NOMO-1 (cell line): Measurements from ENCODE around the gene CTSZ.
A peak's percentile ranks its signal among the peaks of the same experiment; 100 is the strongest.
"Not testable (repeated sequence)": the region's sequence is repeated elsewhere in the genome, so short reads cannot be mapped to it uniquely, and the experiment has no call there.

Experiments used
- DNase-seq, 2 experiments: peaks; one replicate each; lab custom pipeline; 2025; ENCODE audit not compliant: unreplicated experiment in 2 of 2; lab: John Stamatoyannopoulos, UW

CTSZ gene

DNA sequence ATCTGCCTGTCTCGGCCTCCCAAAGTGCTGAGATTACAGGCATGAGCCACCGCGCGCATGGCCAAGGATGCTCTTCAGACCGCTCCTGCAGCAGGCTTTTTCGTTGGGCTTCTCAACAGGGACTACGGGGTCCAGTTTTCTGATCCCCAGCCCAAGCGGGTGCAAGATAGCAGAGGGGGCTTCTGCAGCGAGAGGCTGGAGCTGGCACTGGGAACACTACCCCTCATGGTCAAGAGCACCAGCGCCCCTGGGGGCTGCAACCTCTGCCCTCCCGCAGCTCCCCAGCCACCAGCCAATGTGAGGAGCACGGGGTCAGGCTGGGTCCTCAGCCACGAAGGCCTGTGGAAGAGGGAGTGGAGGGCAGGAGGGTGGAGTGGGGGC is 6.0 kb downstream of the CTSZ start:
- no peak for DNase-seq

DNA sequence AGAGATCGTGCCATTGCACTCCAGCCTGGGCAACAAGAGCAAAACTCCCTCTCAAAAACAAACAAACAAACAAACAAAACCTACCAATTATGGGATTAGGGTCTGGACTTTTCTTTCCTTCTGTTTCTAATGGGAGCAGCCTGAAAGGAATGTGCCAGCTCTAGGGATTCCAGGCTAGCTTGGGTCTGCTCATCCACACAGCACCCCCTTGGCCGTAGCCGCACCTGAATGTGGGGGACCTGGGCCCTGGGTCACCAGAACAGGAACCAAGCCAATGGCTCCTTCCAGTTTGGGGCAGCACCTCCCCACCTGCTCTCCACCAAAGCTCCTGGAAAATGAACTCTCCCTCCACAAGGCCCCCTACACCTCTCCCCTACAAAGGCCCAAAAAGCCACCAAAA is 6.7 kb downstream of the CTSZ start:
- no peak for DNase-seq

GRCh38 chr20:58998656-58999055 is 8.4 kb downstream of the CTSZ start:
- DNase-seq: no peak

GRCh38 chr20:58997141-58997770 is 9.8 kb downstream of the CTSZ start:
- DNase-seq: no peak

GRCh38 chr20:58996226-58996611 is 10.8 kb downstream of the CTSZ start:
- DNase-seq: no peak

DNA sequence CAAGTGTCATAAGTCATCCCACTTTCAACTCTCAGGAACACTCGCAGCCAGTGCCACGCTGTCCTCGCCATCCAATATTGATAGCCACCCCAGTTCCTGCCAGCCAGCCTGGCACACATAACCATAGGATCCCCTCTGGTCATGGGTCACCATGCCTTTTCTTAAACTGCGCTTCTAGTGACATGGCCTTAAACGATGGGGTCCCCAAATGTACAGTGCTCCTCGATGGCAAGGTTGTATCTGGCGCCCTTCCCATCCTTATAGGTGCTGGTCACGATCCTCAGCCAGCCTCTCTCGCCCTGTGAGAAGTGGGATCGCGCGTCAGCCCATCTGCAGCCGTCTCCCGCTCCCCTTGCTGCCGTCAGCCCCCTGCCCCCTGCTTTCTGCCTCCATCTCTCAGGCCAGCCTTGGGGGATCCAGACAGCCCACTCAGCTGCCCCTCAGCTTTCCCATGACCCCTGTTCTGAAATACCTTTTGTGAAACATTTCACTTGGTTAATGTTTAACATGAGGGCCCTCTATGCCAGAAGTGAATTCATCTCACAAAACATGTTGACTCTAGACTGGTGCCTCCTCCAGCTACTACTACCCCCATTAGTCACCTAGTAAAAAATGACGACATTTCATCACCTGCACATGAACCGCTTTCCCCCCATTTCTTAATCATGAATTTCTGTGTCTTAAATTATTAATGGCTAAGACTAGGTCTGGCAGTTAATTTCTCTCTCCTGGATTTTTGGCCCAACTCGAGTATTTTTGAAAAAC is 11.4 kb downstream of the CTSZ start:
- no peak for DNase-seq

GRCh38 chr20:58994390-58995159 is 12.5 kb downstream of the CTSZ start:
- DNase-seq: no peak

- no peak for DNase-seq
Observed at GRCh38 chr20:58993332-58994248, 13.5 kb downstream of the CTSZ start.

GRCh38 chr20:58992911-58993310 is 14.1 kb downstream of the CTSZ start:
- DNase-seq: no peak

GRCh38 chr20:58991715-58992114 is 15.3 kb downstream of the CTSZ start:
- DNase-seq: peak in 1 of 2 experiments; percentile 11

- DNase-seq: no peak
Observed at GRCh38 chr20:58990651-58991445, 16.2 kb downstream of the CTSZ start.

- DNase-seq: no peak
Observed at GRCh38 chr20:58989196-58989595, 17.9 kb downstream of the CTSZ start.

DNA sequence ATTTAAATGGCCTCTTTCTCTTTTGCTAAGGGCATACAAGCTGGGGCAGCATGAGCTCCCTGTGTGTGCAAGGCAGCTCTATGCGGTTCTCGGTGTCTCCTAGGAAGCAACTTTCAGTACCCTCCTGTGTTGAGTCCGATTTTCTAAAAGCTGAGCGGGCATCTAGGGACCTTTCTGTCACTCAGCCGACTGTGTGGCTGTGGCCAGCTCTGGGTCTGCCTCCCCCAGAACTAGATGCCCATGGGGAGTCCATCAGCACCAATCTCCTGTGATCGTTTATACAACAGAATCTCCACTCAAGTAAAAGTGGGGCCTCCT is 18.5 kb downstream of the CTSZ start:
- no peak for DNase-seq

- DNase-seq: no peak
Observed at GRCh38 chr20:58987790-58988564, 19.1 kb downstream of the CTSZ start.

GRCh38 chr20:58986968-58987517 is 20.0 kb downstream of the CTSZ start:
- DNase-seq: no peak

DNA sequence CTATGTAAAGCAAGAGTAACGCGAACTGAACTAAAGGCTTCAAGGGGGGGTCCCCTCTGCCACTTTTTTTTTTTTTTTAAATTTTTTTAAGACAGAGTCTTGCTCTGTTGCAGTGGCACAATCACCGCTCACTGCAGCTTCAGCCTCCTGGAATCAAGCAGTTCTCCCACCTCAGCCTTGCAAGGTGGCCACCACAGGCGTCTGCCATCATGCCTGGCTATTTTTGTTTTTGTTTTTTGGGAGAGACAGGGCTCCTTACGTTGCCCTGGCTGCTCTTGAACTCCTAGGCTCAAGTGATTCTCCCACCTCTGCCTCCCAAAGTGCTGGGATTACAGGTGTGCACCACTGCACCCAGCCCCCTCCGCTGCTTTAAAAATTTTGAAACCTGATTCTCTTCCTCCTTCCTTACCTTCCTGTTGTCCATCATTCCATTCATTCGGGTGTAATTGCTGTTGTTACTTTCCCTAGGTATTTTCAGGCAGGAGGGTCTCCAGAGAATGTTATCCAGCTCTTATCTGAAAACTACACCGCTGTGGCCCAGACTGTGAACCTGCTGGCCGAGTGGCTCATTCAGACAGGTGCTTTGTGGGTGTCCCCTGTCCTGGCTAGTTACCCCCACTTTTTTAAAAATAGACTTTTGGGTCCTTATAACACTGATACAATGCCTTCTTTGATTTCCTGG is 20.6 kb downstream of the CTSZ start:
- no peak for DNase-seq

DNA sequence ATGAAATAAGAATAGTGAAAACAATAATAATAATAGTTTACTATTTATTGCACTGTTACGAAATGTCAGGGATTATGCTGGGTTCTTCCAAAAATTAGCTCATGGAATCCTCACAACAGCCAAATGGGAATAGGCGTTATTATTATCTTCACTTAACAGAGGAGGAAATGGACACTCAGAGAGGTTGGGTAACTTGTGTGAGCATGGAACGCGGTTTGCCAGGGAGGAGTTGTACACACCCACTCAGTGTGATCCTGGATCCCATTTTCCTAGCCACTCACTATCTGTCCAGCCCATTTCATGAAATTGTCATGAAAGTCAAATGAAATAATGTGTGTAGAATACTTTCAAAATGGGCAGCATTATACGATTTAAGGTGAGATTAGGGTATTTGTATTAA is 21.4 kb downstream of the CTSZ start:
- no peak for DNase-seq

GRCh38 chr20:58984691-58985090 is 22.4 kb downstream of the CTSZ start:
- DNase-seq: no peak

DNA sequence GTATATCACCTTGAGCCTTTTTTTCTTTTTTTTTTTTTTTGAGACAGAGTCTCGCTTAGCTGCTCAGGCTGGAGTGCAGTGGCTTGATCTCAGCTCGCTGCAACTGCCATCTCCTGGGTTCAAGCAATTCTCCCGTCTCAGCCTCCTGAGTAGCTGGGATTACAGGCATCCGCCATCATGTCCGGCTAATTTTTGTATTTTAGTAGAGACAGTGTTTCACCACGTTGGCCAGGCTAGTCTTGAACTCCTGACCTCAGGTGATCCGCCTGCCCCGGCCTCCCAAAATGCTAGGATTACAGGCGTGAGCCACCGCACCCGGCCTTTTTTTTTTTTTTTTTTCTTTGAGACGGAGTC is 24.0 kb downstream of the CTSZ start:
- DNase-seq: not testable (repeated sequence)
